Measurements from ENCODE around the gene MYO5B.

GRCh38 chr18:50105027-50105426, 89.9 kb downstream of the MYO5B start:
- TF ChIP-seq, protein P1, sequence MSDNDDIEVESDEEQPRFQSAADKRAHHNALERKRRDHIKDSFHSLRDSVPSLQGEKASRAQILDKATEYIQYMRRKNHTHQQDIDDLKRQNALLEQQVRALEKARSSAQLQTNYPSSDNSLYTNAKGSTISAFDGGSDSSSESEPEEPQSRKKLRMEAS (IDR thresholded peaks at IDR 0.05; ENCODE audit: low read depth), result no peak
- TF ChIP-seq POLR2AphosphoS5 (IDR thresholded peaks at IDR 0.05; ENCODE audit: low read depth, low read length) (no peak), RCOR1 (IDR thresholded peaks at IDR 0.05; ENCODE audit: low read length) (no peak), TEAD4 (IDR thresholded peaks at IDR 0.05; ENCODE audit: borderline replicate concordance, insufficient read depth) (no peak)
- TF ChIP-seq, protein P2, sequence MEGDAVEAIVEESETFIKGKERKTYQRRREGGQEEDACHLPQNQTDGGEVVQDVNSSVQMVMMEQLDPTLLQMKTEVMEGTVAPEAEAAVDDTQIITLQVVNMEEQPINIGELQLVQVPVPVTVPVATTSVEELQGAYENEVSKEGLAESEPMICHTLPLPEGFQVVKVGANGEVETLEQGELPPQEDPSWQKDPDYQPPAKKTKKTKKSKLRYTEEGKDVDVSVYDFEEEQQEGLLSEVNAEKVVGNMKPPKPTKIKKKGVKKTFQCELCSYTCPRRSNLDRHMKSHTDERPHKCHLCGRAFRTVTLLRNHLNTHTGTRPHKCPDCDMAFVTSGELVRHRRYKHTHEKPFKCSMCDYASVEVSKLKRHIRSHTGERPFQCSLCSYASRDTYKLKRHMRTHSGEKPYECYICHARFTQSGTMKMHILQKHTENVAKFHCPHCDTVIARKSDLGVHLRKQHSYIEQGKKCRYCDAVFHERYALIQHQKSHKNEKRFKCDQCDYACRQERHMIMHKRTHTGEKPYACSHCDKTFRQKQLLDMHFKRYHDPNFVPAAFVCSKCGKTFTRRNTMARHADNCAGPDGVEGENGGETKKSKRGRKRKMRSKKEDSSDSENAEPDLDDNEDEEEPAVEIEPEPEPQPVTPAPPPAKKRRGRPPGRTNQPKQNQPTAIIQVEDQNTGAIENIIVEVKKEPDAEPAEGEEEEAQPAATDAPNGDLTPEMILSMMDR (IDR thresholded peaks at IDR 0.05), result no peak

Data from SK-N-SH (cell line).